HG03066 (cell line): ENCODE measurements around the gene LRRFIP2.
"Not testable (repeated sequence)": the region's sequence is repeated elsewhere in the genome, so short reads cannot be mapped to it uniquely, and the experiment has no call there.

Source experiments
- ATAC-seq: cut with Tn5 transposase; IDR thresholded peaks from one replicate; pipeline ENCODE4 v1.9.1; 2021; ENCODE audit warnings: low read depth; ENCODE audit not compliant: unreplicated experiment

The LRRFIP2 gene, protein sequence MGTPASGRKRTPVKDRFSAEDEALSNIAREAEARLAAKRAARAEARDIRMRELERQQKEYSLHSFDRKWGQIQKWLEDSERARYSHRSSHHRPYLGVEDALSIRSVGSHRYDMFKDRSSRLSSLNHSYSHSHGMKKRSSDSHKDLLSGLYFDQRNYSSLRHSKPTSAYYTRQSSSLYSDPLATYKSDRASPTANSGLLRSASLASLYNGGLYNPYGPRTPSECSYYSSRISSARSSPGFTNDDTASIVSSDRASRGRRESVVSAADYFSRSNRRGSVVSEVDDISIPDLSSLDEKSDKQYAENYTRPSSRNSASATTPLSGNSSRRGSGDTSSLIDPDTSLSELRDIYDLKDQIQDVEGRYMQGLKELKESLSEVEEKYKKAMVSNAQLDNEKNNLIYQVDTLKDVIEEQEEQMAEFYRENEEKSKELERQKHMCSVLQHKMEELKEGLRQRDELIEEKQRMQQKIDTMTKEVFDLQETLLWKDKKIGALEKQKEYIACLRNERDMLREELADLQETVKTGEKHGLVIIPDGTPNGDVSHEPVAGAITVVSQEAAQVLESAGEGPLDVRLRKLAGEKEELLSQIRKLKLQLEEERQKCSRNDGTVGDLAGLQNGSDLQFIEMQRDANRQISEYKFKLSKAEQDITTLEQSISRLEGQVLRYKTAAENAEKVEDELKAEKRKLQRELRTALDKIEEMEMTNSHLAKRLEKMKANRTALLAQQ

DNA sequence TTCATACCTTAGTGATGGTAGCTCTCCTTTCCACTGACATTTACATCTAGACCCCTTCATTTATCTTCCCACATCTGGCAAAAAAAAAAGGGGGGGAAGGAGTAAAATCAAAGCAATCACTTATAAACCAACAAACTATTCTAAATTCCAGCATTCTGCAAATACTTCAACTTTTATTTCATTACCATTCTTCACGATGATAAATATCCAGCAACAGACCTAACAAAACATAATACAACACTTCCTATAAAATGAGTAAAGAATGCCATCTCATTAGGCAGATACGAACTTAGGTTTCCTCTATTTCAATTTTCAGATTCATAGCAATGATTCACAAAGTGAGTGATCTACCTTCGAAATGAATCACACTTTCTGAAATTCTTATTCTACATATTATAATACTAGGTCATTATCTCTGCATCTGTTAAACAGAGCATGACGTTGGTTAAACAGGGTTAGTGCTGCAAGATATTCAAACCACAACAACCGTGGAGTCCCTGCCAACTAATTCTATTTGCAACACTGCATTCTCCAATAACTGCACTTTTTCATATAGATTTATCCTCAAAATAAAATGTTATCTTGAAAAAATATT is at the start of gene LRRFIP2:
Gene LRRFIP2 (minus strand): TSS at position 51 of the 595 bp plus-strand sequence. CDS start 25,599 bp downstream, outside the sequence.
- ATAC-seq = no peak

DNA sequence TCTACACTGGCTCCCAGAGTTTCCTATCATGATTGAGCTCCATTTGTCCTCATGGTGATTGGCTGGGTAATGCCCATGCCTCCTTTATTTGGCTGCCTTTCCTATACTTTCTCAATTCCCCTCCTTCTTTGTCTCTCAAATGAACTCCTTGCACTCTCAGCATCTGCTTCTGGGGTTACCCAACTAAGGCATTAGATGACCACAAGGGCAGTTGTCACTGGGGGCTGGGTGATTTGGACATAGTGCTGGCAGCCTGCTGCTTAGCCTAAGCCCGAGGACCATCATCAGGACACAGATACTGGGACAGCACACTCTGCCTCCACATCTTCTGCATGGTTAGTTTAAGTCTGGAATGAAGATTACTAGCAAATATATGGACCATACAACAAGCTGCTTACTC is 49.2 kb upstream of the LRRFIP2 start:
- no peak for ATAC-seq

DNA sequence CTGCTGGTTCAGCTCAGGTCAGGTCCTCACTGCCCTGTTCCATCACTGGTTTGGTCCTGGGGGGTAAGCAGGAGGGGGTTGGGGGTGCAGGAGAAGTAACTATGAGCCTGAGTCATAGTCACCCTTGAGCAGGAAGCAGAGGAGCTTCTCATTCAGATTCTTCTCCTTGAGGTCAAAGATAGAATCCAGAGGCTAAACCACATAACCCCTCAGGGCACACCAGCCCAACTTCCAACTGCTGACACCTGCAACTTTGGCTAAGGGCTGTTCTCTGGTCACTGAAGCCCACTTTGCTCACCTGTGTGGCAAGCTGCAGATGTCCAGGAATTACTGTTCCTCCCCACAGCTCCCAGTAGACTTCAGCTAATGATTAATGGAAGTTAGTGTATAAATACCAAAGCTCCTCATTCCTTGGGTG is 48.8 kb upstream of the LRRFIP2 start:
- no peak for ATAC-seq

DNA sequence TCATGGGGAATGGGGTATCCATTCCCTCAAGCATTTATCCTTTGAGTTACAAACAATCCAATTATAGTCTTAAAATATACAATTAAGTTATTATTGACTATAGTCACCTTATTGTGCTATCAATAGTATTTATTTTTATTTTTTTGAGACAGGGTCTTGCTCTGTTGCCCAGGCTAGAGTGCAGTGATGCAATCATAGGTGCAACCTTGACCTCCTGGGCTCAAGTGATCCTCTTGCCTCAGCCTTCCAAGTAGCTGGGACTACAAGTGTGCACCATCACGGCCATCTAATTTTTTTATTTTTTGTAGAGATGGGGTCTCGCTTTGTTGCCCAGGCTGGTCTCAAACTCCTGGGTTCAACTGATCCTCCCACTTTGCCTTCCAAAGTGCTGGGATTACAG is 48.2 kb upstream of the LRRFIP2 start:
- not testable (repeated sequence) for ATAC-seq

DNA sequence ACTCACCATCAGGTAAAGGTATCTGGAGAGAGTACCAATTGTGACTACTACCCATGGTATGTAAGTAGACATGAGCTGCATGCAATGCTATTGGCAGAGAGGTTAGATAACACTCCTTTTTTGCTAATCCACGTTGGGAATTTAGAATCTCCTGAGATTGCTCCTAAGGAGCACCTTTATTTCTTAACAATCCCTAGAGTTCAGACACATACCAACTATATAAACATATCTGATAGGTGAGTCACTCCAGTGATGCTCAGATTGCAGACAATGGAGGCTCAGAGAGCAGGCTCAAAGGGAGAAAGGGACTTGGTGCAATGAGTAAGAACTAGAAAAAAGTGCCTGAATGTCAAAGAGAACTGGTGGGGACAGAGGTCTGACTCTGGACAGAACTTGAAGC is 47.0 kb upstream of the LRRFIP2 start:
- ATAC-seq = no peak

DNA sequence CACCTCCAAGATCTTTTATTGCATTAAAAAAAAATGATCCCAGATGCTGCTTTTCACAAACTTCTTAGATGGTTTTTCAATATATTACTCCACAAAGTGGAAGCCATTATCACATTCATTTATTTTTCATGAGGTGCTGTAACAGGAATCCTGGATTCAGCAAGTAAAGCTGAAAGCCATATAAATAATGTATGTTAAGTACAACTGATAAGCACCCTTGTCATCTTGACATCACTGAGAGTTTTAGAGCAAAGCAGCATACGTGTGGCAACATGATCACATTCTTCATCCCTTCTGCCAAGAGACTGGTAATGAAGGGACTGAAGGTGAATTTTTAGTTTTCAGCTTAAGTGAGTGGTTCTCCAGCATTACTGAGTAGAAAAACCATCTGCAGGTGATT is 44.9 kb upstream of the LRRFIP2 start:
- ATAC-seq = no peak

DNA sequence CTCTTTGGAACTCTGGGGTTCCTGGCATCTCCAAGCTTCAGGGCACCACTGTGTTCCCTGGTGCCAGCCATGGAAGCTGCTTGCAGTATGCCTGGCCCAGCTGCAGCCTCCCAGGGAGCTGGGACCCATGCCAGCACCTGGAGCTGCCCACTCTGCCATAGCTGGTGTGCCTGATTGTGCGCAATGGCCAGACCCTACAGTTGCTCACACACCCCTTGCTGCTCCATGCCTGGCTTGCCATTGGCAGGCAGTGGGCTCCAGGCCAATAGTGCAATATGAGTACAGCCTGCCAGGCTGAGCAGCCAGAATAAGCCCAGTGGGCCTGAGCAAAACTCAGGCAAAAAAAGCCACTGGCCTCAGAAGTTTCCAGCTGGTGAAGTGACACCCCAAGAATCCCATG is 43.8 kb upstream of the LRRFIP2 start:
- no peak for ATAC-seq

DNA sequence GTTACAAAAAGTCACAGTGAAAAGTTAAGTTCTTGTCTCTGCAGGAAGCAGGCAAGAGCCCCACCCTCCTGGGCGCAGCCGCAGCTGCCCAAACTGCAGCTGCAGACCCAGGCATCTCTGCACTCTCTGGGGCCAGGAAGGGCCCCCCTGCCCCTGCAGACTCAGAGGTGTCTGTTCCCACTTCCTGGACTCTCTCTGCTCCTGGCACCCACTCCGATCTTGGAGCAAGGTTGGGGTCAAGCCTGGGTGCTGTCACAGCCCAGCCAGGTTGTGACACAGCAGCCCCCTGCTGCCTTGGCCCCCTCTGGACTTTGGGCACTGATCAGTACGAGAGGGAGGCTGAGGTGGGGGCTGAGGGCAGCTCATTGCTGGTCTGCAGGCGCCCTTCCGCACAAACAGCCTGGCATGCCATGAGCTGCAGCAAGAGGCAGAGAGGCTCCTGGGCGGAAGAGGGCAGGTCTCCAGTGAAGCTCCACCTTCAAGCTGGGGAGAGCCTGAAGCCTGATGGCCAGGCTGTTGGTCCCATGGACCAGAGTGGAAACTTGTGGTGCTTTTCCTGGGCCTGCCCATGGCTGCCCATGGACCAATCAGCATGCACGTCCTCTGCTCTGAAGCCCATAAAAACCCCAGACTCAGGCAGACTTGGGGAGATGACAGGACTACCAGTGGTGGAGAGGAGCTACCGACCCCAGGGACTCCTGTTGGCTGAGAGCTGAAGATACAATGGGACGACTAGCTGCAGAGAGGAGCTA is 42.9 kb upstream of the LRRFIP2 start:
- no peak for ATAC-seq

DNA sequence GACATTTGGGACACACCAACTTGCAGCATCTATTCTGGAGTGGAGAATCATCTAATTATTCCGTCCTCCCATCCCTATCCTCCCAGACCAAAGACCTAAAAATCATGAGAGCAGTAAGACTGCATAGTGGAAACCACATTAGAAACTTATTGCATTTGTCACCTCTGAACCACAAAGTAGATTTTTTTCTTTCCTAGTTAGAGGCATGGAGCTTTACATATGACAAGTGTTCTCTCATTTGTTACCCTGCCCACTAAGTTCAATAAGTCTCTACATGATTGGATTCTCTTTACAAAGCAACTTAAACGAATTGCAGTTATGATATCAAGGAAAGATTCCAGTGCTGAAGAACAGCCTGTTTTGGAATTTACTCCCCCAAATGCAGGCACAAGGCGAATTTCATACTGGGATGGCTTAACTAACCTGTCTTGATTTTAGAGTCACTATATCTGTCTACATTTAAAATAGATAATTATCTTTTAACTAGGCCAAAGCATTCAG is 42.3 kb upstream of the LRRFIP2 start:
- no peak for ATAC-seq

DNA sequence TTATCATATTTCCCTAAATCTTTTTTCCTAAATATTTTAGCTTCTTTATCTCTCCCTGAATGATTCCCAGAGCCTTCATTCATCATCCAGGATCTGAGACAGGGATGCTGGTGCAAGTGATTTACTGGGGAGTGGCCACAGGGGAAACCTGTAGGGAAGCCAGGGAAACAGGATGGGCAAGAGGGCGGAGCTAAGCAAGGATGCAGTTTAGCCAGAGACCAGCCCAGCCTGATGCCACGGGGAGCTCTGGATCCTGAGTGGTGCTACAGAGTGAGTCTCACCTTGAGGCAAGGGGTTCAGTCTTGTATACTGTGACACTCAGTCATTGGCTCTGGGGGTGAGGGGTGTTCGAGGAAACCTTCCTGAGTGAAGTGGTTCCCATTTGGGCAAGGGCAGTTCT is 39.7 kb upstream of the LRRFIP2 start:
- no peak for ATAC-seq

DNA sequence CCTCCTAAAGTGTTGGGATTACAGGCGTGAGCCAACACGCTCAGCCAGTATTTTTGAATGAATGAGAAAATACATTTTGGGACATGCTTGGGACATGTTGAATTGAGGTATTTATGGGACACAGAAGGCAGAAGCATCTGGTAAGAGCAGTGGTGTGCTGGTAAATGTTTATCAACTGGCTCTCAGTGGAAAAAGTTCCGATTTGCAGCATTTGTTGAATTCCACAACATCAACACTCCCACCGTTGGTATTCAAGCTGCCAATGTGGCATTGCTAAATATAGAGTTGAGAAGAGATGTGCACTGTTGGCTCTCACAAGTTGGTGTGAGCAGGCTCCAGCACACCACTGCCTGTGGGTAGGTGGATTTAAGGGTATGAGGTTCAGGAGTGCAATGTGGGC is 35.8 kb upstream of the LRRFIP2 start:
- ATAC-seq = no peak

DNA sequence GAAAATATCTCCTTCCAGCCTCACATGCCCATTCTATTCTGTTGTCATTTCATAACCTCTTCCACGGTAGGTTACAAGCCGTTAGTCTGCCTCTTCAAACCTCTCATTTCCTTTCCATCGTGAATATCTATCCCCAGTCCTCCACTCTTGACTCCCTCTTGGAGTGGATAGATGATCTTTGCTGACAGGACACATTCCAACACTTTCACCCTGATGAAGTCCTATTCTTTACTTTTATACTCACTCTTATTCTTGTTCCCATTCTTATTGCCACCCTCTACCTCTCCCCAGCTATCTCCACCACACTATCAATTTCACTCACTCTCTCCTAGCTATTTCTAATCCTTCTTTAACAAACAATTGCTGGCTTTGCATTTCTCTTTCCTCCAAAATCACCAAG is 34.2 kb upstream of the LRRFIP2 start:
- not testable (repeated sequence) for ATAC-seq

DNA sequence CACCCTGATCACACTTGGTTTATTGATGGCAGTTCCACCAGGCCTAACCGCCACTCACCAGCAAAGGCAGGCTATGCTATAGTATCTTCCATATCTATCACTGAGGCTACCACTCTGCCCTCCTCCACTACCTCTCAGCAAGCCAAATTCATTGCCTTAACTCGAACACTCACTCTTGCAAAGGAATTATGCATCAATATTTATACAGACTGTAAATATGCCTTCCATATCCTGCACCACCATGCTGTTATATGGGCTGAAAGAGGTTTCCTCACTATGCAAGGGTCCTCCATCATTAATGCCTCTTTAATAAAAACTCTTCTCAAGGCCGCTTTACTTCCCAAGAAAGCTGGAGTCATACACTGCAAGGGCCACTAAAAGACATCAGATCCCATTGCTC is 33.6 kb upstream of the LRRFIP2 start:
- not testable (repeated sequence) for ATAC-seq

DNA sequence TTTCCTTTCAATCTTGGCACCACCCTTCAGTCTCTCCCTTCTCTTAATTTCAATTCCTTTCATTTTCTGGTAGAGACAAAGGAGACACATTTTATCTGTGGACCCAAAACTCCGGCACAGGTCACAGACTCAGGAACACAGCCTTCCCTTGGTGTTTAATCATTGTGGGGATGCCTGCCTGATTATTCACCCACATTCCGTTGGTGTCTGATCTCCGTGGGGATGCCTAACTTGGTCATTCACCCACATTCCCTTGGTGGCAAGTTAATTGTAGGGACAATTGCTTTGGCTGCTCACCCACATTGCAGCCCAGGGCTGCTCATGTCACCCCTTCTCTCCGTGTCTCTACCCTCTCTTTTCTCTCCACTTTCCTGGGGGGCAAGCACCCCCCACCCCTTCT is 31.7 kb upstream of the LRRFIP2 start:
- ATAC-seq = not testable (repeated sequence)

DNA sequence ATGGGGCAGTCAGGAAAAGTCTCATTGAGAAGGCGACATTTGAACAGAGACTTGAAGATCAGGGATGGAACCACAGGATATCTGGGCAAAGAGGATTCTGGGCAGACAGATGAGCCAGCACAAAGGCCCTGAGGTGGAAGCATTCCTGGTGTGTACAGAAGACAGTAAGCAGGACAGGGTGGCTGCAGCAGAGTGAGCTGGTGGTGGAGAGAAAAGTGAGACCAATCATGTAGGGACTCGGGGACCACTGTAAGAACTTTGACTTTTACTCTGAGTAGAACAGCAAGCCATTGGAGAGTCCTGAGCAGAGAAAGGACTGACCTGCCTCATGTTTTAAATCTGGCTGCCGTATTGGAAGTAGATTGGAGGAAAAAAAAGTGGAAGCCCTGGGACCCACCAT is 29.9 kb upstream of the LRRFIP2 start:
- no peak for ATAC-seq

DNA sequence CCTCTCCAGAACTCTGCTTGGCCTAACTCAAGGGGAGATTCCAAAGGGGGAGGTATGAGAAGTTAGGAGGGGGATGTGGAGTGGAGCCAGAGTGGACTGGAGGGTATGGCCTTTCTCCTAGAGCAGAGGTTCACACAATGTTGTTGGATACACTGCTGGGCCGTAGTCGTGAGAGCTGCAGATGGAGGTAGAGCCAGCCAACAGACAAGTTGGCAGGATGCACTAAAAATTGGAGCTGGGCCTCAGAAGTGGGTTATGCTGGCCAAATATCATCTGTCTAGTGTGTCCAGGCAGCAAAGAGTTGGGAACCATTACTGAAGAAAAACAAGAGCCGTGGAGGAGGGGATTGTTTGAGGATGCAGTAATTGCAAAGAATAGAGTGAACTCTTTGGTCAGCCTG is 27.7 kb upstream of the LRRFIP2 start:
- no peak for ATAC-seq

DNA sequence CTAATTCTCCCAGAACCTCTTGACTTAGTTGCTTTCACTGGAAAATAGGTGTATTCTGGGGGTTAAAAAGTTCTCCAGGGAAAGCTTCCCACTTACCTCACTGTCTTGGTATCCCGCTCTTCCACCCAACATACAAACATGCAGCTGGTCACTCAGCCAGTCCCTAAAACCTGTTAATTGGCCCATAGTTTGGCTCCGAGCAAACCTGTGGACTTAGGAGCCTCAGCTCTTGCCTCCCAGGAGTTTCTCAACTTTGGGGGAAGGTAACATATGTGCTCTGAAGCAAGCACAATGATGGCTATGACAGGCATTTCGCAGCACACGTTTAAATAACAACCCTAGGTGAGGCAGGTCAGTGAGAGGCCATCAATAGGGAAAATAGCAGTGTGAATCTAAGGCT is 25.8 kb upstream of the LRRFIP2 start:
- ATAC-seq = no peak

DNA sequence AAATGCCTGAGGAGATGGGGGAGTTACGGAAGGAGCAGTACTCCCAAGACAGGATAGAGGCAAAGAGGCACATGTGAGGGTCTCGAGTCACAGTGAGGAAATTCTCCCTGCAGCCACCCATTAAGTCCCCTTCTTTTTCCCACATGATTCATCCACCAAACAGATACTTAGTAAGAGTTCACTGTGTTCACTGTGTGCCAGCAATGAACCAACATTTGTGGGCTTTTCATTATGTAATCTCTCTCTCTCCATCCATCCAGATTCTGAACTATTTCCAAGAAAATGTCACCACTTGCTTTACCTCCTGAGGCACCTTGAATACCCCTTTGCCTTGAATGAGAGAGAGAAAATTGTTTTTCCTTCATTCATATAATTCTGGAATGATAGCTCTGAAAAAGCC is 24.6 kb upstream of the LRRFIP2 start:
- no peak for ATAC-seq

DNA sequence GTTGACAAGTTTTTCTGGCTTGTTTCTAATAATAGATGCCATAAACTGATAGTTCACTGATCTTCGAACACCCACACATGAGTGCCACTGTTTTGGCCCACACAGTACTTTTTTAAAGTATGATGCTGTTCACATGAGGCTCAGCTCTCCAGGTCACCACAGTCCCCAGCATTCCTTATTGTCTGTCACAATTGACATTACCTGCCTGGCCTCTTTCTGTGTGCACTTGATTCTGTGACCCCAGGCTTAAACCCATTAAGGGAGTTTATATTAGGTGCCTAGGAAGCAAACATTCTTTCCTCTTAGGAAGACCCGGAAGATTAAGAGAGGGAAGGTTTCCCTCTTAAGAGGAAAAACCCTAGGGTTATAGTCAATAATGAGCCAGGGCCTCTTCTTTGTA is 24.2 kb upstream of the LRRFIP2 start:
- ATAC-seq = no peak

DNA sequence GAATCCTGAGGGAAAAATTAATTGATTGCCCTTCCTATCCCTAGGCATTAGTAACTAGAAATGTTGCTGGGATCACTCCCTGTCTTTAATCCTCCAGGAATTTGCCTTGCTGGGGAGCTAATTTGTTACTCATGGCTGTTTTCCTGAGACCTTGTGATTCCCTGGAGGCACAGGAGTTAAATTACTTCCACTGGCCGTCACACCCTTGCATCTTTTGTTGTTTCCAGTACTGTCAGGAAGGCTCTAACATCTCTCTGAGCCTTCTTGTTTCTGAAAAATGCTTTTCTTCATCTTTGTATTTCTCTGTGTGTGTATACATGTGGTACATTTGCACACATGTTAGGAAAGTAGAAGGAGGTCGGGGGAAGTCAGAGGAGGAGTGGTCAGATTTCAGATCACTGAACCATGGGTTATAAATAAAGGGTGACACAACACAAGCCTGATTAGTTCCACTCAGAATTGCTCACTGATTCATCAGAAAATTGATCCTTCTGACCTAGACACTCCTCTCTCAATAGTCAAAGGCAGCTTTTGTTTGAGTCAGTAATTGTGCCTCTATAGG is 23.5 kb upstream of the LRRFIP2 start:
- no peak for ATAC-seq
